Lung microvascular endothelial cell (primary cell): Measurements from ENCODE around the gene CYP2F1. TPM values are rescaled to one million over a fixed set of nuclear protein-coding genes. Genes with fewer than 3 reads are reported as not detected.

Experiments used
- total RNA-seq: library from RNA; depleted of rRNA; stranded (reverse); fragments of >200 nt; gene quantifications from 2 replicates; pipeline ENCODE4 v1.2.1, GENCODE V29; 2014

Gene CYP2F1
- total RNA-seq, 1 donor from 2014 or later = not detected

Other genes with a start within 250 kb of the CYP2F1 start
- not detected in 2 replicates for gene CYP2A7, start 232.2 kb upstream of the CYP2F1 start, total RNA-seq
- not detected in 2 replicates for gene CYP2B6, start 123.2 kb upstream of the CYP2F1 start, total RNA-seq
- not detected in 2 replicates for gene CYP2A13, start 26.0 kb upstream of the CYP2F1 start, total RNA-seq
- gene CYP2S1, start 78.8 kb downstream of the CYP2F1 start, total RNA-seq = 0.65 TPM in 1 of 2 replicates, not detected in the other
- gene AXL, start 104.8 kb downstream of the CYP2F1 start, total RNA-seq = 2.6 and 27.0 TPM in 2 replicates
- gene HNRNPUL1, start 149.9 kb downstream of the CYP2F1 start, total RNA-seq = 42.1 and 53.0 TPM in 2 replicates
- 4.4 and 8.7 TPM in 2 replicates for gene CCDC97, start 195.7 kb downstream of the CYP2F1 start, total RNA-seq
- 17.4 and 19.6 TPM in 2 replicates for gene TGFB1, start 239.5 kb downstream of the CYP2F1 start, total RNA-seq
- gene B9D2, start 249.7 kb downstream of the CYP2F1 start, total RNA-seq = 6.3 and 6.9 TPM in 2 replicates